K562 (cell line): Measurements from ENCODE around the gene CCNT1. TPM values are rescaled to one million over a fixed set of nuclear protein-coding genes. Genes with fewer than 3 reads are reported as not detected.

Experiments used
- CCNT2 ChIP-seq: IDR thresholded peaks from 2 replicates; pipeline ENCODE4 v1.6.1; 2011; ENCODE audit warnings: borderline replicate concordance, low read depth, mild to moderate bottlenecking, moderate library complexity, mixed read lengths, low read length; ENCODE audit not compliant: insufficient read length; ENCODE audit errors: extremely low read depth
- CXXC5 ChIP-seq: fragments of 250-450 bp; sonication (Bioruptor Pico); IDR thresholded peaks from 2 replicates; pipeline ENCODE4 v1.8.0; 2022; ENCODE audit warnings: inconsistent platforms, mild to moderate bottlenecking, moderate library complexity
- ERF ChIP-seq: fragments of 450-650 bp; formaldehyde crosslinking; IDR thresholded peaks from 2 replicates; pipeline ENCODE4 v1.4.0; 2020; ENCODE audit warnings: mild to moderate bottlenecking, mixed read lengths
- HLTF ChIP-seq: fragments of 450-650 bp; IDR thresholded peaks from 2 replicates; pipeline ENCODE4 v1.6.1; 2016
- NR1H2 ChIP-seq: sonication (generic); formaldehyde crosslinking; IDR thresholded peaks from 2 replicates; pipeline ENCODE4 v1.4.0; 2020; ENCODE audit warnings: mild to moderate bottlenecking, missing genetic modification reagents
- RBM22 ChIP-seq: fragments of 200-400 bp; formaldehyde crosslinking; IDR thresholded peaks from 2 replicates; pipeline ENCODE4 v1.6.1; 2018; ENCODE audit warnings: low read length, low read depth; ENCODE audit not compliant: poor library complexity, severe bottlenecking
- TOE1 ChIP-seq, 2 experiments: fragments of 450-650 bp in 1 of 2; sonication (generic) in 1 of 2; formaldehyde crosslinking in 1 of 2; IDR thresholded peaks; 2 replicates each; pipeline versions ENCODE4 v1.7.1 to v1.8.0; 2016 to 2022; ENCODE audit warnings: borderline replicate concordance in 2 of 2, mild to moderate bottlenecking in 2 of 2, antibody characterized with exemption in 1 of 2, inconsistent platforms in 1 of 2, low read depth in 1 of 2, missing genetic modification reagents in 1 of 2, moderate library complexity in 1 of 2
- polyA plus RNA-seq, 8 experiments: library from polyadenylated mRNA; depleted of rRNA in 4 of 8; stranded (reverse) in 5 of 8; unstranded in 3 of 8; fragments of >200 nt; fragmentation: Nextera tagmentation in 2 of 8; fragmentation: Illumina TruSeq in 1 of 8; extraction: Ambion mirVana in 2 of 8; extraction: Trizol in 1 of 8; gene quantifications; 2 replicates each; pipeline versions ENCODE4 v1.2.1 to v1.2.3, GENCODE V29; 2011 to 2014; ENCODE audit warnings: inconsistent platforms in 1 of 8, missing spikeins in 1 of 8
- total RNA-seq, 7 experiments: library from RNA; depleted of rRNA in 6 of 7; stranded (reverse); fragments of >200 nt in 6 of 7; fragmentation: Illumina TruSeq in 2 of 7; extraction: Trizol in 2 of 7; gene quantifications; 2 replicates each; pipeline versions ENCODE4 v1.2.1 to v1.2.3, GENCODE V29; 2011 to 2021; ENCODE audit warnings: low replicate concordance in 1 of 7
- TF ChIP-seq, protein P1 (sequence below): fragments of 450-650 bp; IDR thresholded peaks from 2 replicates; pipeline ENCODE4 v1.6.1; 2017; ENCODE audit warnings: antibody characterized with exemption
- TF ChIP-seq, protein P2 (sequence below): fragments of 450-650 bp; formaldehyde crosslinking; IDR thresholded peaks from 2 replicates; pipeline ENCODE4 v1.4.0; 2020; ENCODE audit warnings: mild to moderate bottlenecking, moderate library complexity
- TF ChIP-seq, protein P3 (sequence below), 2 experiments: fragments of 450-650 bp; formaldehyde crosslinking in 1 of 2; IDR thresholded peaks; 2 replicates each; pipeline versions ENCODE4 v1.4.0 to v1.6.1; 2014 to 2020; ENCODE audit warnings: mild to moderate bottlenecking in 2 of 2, borderline replicate concordance in 1 of 2, low read depth in 1 of 2
- TF ChIP-seq, protein P4 (sequence below), 2 experiments: IDR thresholded peaks; 2 replicates each; pipeline ENCODE4 v1.6.1; 2011; ENCODE audit warnings: borderline replicate concordance in 1 of 2, control low read depth in 1 of 2, low read depth in 1 of 2, low read length in 1 of 2, mild to moderate bottlenecking in 1 of 2, mixed read lengths in 1 of 2, moderate library complexity in 1 of 2; ENCODE audit not compliant: insufficient read depth in 1 of 2, insufficient read length in 1 of 2, poor library complexity in 1 of 2, severe bottlenecking in 1 of 2; ENCODE audit errors: extremely low read depth in 1 of 2

The CCNT1 gene
- total and polyA plus RNA-seq, 9 of the 15 experiments (the other 6 are each of a cell fraction or from before 2014, with no cell fraction given): 9.7 to 52.4 (median 33.4) TPM

DNA sequence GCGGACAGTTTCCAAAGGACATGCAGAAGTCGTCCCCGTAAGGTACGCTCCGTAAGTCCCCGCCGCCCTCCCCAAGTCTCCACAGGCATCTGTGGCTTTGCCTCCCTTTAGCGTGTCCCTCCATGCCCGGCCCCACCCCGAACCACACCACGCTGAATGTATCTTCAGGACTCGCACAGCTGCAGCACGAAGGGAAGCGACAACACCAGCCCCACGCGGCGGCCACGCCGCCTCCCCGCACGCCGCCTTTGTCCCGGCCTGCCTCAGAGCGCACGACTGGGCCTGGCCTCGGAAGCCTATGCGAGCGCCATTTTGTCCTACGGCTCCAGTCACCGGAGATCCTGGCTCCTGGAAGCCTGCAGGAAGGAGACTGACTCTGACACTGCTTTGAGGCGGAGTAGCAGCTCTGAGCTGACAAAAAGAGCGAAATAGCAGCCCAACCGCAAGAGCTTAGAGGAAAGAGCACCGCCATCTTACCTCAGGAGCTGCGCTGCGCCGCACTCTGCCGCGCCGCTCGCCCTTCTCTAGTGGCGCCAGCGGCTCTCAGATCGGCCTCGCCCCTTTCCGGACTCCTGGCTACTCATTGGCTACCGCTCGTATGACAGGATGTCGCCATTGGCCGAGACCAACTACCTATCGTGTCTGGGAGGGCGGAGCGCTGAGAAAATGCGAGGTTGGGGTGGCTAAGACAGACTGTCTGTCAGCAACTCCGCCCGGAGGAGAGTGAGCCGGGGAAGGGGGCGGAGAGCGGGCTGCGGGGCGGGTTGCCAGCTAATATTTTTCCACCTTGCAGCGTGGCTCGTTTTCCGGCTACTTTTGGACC, 34.6 kb downstream of the CCNT1 start, which contains the start of gene KANSL2 (continued):
- TF ChIP-seq, protein P1, sequence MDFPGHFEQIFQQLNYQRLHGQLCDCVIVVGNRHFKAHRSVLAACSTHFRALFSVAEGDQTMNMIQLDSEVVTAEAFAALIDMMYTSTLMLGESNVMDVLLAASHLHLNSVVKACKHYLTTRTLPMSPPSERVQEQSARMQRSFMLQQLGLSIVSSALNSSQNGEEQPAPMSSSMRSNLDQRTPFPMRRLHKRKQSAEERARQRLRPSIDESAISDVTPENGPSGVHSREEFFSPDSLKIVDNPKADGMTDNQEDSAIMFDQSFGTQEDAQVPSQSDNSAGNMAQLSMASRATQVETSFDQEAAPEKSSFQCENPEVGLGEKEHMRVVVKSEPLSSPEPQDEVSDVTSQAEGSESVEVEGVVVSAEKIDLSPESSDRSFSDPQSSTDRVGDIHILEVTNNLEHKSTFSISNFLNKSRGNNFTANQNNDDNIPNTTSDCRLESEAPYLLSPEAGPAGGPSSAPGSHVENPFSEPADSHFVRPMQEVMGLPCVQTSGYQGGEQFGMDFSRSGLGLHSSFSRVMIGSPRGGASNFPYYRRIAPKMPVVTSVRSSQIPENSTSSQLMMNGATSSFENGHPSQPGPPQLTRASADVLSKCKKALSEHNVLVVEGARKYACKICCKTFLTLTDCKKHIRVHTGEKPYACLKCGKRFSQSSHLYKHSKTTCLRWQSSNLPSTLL: no peak
- TF ChIP-seq, protein P2, sequence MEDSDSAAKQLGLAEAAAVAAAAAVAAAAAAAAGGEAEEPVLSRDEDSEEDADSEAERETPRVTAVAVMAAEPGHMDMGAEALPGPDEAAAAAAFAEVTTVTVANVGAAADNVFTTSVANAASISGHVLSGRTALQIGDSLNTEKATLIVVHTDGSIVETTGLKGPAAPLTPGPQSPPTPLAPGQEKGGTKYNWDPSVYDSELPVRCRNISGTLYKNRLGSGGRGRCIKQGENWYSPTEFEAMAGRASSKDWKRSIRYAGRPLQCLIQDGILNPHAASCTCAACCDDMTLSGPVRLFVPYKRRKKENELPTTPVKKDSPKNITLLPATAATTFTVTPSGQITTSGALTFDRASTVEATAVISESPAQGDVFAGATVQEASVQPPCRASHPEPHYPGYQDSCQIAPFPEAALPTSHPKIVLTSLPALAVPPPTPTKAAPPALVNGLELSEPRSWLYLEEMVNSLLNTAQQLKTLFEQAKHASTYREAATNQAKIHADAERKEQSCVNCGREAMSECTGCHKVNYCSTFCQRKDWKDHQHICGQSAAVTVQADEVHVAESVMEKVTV: no peak
- TF ChIP-seq, protein P3, sequence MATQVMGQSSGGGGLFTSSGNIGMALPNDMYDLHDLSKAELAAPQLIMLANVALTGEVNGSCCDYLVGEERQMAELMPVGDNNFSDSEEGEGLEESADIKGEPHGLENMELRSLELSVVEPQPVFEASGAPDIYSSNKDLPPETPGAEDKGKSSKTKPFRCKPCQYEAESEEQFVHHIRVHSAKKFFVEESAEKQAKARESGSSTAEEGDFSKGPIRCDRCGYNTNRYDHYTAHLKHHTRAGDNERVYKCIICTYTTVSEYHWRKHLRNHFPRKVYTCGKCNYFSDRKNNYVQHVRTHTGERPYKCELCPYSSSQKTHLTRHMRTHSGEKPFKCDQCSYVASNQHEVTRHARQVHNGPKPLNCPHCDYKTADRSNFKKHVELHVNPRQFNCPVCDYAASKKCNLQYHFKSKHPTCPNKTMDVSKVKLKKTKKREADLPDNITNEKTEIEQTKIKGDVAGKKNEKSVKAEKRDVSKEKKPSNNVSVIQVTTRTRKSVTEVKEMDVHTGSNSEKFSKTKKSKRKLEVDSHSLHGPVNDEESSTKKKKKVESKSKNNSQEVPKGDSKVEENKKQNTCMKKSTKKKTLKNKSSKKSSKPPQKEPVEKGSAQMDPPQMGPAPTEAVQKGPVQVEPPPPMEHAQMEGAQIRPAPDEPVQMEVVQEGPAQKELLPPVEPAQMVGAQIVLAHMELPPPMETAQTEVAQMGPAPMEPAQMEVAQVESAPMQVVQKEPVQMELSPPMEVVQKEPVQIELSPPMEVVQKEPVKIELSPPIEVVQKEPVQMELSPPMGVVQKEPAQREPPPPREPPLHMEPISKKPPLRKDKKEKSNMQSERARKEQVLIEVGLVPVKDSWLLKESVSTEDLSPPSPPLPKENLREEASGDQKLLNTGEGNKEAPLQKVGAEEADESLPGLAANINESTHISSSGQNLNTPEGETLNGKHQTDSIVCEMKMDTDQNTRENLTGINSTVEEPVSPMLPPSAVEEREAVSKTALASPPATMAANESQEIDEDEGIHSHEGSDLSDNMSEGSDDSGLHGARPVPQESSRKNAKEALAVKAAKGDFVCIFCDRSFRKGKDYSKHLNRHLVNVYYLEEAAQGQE (IDR thresholded peaks at IDR 0.05; ENCODE audit: borderline replicate concordance): no peak
- TF ChIP-seq, protein P3 (CRISPR knock-in tag; IDR thresholded peaks at IDR 0.05; ENCODE audit: low read depth): peak; percentile 74; the same call in 1 of the 2 replicates
- TF ChIP-seq HLTF (no peak), RBM22 (peak; percentile 77), CCNT2 (peak; percentile 16), NR1H2 (CRISPR knock-in tag) (no peak), CXXC5 (CRISPR knock-in tag) (peak; percentile 70), ERF (CRISPR knock-in tag) (0 out of 2 replicates have a peak, but pooled peaks have one; percentile 21), TOE1 (IDR thresholded peaks at IDR 0.05; ENCODE audit: borderline replicate concordance) (no peak), TOE1 (CRISPR knock-in tag; IDR thresholded peaks at IDR 0.05; ENCODE audit: borderline replicate concordance, low read depth) (peak; percentile 92; the same call in 1 of the 2 replicates)
- TF ChIP-seq, protein P4, sequence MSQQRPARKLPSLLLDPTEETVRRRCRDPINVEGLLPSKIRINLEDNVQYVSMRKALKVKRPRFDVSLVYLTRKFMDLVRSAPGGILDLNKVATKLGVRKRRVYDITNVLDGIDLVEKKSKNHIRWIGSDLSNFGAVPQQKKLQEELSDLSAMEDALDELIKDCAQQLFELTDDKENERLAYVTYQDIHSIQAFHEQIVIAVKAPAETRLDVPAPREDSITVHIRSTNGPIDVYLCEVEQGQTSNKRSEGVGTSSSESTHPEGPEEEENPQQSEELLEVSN (IDR thresholded peaks at IDR 0.05; ENCODE audit: borderline replicate concordance in 1 of 2, extremely low read depth in 1 of 2, insufficient read depth in 1 of 2, insufficient read length in 1 of 2, low read depth in 1 of 2, low read length in 1 of 2, poor library complexity in 1 of 2, severe bottlenecking in 1 of 2): peak in 1 of 2 experiments; percentile 25
